Activated naive CD8-positive, alpha-beta T cell treated with anti-CD3 and anti-CD28 coated beads, Interleukin-2, amount 50 U/mL, for 16 hours (primary cell): ENCODE data around the gene OTOG.

Experiments used
- DNase-seq: peaks from one replicate; pipeline ENCODE4 v3.0.0-alpha.2; 2020; ENCODE audit warnings: low read depth, low spot score

Gene OTOG

DNA sequence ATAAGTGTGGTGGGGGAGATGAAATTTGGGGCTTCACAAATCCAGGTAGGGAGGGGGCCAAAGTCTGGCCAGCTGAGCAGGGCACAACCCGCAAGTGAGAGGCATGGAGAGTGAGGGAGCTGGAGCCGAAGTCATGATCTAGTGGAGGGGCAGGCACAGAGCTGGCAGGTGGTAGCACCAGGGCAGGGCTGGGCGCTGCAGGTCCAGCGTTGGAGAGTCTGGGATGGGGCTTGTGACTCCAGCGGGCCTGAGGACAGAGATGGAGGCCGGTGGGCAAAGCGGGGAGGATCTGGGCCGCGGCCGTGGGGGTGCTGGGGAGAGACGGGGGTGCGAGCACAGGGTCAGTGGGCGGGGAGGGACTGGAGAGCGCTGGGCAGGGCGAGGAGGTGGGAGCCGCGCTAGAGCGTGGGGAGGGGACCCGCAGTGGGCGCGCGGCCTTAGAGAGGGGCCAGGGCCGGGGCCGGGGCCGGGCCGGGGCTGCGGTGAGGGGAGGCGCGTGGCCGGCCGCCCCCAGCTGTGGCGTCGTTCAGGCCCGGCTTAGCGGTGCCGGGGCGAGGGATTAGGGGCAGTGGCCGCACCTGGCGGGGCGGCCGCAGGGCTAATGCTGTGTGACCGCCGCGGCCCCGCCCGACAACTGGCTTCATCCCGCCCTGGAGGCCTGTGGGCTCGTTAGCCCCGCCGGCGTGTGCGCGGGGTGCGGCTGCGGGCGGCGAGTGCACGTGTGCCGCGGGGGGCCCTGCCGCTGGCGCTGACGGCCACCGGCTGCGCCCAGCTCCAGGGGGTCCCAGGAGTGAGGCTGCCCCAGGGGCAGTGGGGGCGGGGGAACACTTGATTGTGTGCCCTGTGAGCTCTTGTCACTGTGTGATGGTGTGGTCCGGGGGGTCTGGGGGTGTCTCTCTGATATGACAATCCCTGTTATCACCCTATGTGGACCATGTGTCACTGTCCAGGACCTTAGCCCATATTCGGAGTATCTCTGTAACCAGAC is 148.7 kb downstream of the OTOG start:
- no peak for DNase-seq

GRCh38 chr11:17696741-17697140 is 149.7 kb downstream of the OTOG start:
- DNase-seq: no peak
